ENCODE data around the gene GRP.
"Not testable (repeated sequence)": the region's sequence is repeated elsewhere in the genome, so short reads cannot be mapped to it uniquely, and the experiment has no call there.

The GRP gene

GRCh38 chr18:59229701-59230443, 9.9 kb downstream of the GRP start:
- DNase-seq, result no peak

GRCh38 chr18:59231114-59231513, 11.2 kb downstream of the GRP start:
- no peak for DNase-seq

- no peak for DNase-seq
These were observed 11.9 kb downstream of the GRP start for GRCh38 chr18:59231877-59232276.

- no peak for DNase-seq
These were observed 12.5 kb downstream of the GRP start for GRCh38 chr18:59232309-59233016.

- DNase-seq, result peak; percentile 77
These were observed 13.1 kb downstream of the GRP start for GRCh38 chr18:59233017-59233410.

GRCh38 chr18:59238385-59238784, 18.4 kb downstream of the GRP start:
- no peak for DNase-seq

GRCh38 chr18:59239642-59240041, 19.7 kb downstream of the GRP start:
- DNase-seq, result peak; percentile 2

- no peak for DNase-seq
These were observed 22.9 kb downstream of the GRP start for GRCh38 chr18:59242906-59243305.

GRCh38 chr18:59246796-59247195, 26.8 kb downstream of the GRP start:
- no peak for DNase-seq

GRCh38 chr18:59249199-59249774, 29.3 kb downstream of the GRP start:
- DNase-seq, result peak; percentile 25

- not testable (repeated sequence) for DNase-seq
These were observed 35.5 kb downstream of the GRP start for GRCh38 chr18:59255491-59255890.

GRCh38 chr18:59261842-59262241, 41.9 kb downstream of the GRP start:
- not testable (repeated sequence) for DNase-seq

- DNase-seq, result not testable (repeated sequence)
These were observed 42.3 kb downstream of the GRP start for GRCh38 chr18:59262243-59262642.

- no peak for DNase-seq
These were observed 43.7 kb downstream of the GRP start for GRCh38 chr18:59263661-59264060.

GRCh38 chr18:59264121-59264571, 44.2 kb downstream of the GRP start:
- no peak for DNase-seq

GRCh38 chr18:59264651-59265245, 44.8 kb downstream of the GRP start:
- DNase-seq, result no peak

- DNase-seq, result no peak
These were observed 45.5 kb downstream of the GRP start for GRCh38 chr18:59265246-59265973.

GRCh38 chr18:59265974-59266369, 46.0 kb downstream of the GRP start:
- DNase-seq, result no peak

- no peak for DNase-seq
These were observed 46.5 kb downstream of the GRP start for GRCh38 chr18:59266459-59266858.

GRCh38 chr18:59266886-59267502, 47.0 kb downstream of the GRP start:
- no peak for DNase-seq

GRCh38 chr18:59267503-59268126, 47.7 kb downstream of the GRP start:
- DNase-seq, result no peak

All from NCI-H226 (cell line).